ENCODE measurements around the gene ZFHX2. TPM values are rescaled to one million over a fixed set of nuclear protein-coding genes. Genes with fewer than 3 reads are reported as not detected.
A peak's percentile ranks its signal among the peaks of the same experiment; 100 is the strongest.
"Not testable (repeated sequence)": the region's sequence is repeated elsewhere in the genome, so short reads cannot be mapped to it uniquely, and the experiment has no call there.

ZFHX2 gene
- total RNA-seq, 1 donor from 2014 or later: 0.81 TPM

DNA sequence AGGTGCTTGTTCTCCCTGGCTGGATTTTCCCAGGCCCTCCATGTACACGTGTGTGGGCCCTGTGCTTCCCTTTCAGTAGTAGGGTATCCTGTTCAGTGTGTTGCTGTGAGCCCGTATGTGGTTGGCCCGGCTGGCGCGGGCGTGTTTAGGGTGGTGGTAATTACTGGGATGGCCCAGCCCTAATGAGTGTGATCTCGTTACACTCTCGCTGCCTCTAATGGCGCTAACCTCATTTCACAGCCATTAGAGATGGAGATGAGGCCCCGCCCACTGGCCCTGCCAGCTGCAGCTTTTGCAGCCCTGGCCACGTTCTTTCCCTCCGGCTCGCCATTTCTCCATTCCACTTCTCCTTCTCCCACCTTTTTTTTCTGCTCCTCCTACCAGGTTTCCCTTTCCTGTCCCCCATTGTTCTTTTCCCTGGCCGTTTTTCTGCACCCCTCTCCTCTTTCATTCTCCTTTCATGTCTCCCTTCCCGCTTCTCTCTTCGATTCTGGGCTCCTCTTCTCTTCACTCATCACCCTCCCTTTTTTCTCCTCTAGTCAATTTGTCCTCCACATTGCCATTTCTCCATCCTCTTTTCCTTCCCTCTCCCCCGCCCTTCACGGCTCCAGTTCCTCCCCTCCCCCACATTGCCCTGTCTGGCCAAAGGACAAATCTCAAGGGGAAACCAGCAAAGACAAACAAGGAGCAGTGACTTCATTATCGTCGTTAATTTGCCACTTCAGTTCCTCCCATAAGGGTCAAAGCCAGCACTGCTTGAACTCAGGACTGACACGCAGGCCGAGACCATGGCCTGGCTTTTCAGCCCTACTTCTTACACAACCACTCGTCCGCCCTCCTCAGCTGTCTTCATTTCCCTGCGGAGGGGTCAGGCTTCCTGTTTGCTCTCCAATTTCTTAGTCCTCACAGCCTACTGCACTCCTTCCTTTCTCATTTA is 6.8 kb downstream of the ZFHX2 start:
- ATAC-seq (peak; percentile 20), DNase-seq (ENCODE audit: low spot score) (no peak)

DNA sequence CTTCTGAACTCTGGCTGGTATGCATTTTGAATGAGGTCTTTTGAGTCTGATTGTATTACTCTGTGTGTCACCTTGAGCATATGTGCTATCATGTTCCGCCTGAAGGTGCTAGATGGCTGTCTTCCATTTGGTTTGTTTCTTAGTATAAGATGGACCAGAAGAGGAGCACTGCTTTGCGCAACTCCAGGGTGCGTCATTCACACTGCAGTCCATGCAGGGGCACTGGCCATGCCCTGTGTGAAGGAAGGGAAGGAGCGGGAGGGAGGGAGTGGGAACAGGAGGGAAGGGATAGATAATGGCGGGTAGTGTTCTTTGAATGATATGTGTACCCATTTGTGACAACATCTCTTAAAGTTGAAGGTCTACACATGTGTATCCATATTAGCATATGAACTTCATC is 8.2 kb downstream of the ZFHX2 start:
- no peak for ATAC-seq
- no peak for DNase-seq (ENCODE audit: low spot score)

DNA sequence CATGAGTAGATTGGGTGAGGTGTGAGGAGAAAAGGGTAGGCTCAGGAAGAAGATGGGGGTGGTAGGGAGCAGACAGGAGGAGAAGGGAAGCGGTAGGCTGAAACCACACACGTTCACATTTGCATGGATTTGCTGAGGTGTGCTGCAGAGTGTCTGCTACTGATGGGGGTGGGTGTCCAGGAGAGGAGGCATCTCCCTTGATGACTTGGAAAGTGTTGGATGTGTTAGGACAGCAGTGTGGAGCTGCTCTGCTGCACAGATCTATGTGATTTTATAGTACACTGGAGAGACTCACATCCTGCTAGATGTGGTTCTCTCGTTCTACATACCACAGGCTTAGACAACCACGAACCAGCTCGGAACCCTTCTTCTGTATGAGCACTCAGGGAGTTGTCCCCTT is 9.3 kb downstream of the ZFHX2 start:
- DNase-seq (ENCODE audit: low spot score): no peak
- no peak for ATAC-seq

DNA sequence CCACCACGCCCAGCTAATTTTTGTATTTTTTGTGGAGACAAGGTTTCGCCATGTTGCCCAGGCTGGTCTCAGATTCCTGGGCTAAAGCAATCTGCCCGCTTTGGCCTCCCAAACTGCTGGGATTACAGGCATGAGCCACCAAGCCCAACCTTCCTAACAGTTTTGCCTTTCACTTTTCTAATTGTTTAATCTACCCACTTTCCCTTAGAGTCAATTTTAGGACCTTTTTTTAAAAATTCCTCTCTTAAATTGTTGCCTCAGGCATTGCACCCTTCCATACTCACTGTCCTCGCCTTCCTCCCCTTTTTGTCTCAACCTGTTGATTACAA is 11.5 kb downstream of the ZFHX2 start:
- ATAC-seq (no peak), DNase-seq (ENCODE audit: low spot score) (no peak)

DNA sequence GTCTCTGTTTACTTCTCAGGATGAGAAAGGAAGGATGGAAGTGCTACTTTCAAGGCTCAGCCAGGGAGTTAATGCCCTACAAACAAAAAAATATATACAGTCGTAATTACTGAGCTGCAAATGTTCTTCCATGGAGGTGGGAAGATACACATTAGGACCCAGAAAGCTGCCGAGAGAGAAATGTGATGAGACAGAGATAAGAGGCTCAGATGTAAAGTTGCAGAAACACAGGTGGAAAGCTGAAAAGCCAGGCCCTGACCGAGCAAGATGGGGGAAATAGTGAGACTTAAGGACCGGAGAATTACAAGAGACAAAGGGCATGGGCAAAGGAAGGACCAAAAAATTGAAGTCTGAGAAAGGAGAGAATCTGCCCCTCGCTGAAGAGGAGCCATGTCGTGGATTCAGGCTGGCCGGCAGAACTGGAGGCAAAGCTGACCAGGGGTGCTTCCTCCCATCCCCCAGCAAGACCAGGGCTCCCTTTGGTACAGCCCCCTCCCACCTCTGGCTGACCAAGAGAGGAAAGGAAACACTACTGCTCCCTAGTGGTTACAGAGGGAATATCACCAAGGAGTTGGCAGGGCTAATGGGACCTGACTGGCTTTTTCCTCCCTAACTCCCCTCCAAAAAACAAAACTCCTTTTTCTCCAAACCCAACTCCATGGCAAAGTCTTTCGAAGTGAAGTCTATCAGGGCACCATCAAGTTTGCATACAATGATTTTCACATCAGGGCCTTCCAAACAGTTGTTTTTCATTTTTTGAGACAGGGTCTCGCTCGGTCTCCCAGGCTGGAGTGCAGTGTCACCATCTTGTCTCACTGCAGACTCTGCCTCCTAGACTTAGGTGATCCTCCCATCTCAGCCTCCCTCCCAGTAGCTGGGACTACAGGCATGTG is 12.1 kb downstream of the ZFHX2 start:
- no peak for DNase-seq (ENCODE audit: low spot score)

DNA sequence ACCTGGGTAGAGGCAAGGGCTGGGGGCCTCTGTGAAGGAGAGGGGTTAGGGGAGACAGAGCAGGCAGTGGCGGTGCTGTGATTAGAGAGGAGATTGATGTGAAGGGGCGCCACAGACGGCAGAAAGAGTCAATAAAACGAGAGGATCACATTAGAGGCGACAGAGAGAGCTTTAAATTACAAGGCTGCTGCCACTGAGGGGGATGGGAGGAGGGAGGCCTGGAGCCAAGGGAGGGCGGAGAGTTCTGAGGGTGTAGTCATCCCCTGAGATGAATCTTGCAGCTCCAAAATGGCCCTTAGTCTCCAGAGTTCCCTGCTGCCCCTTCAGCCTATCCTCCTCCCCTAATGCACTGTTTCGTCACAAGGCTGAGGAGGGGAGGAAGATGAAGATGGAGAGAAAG is 12.8 kb downstream of the ZFHX2 start:
- no peak for DNase-seq (ENCODE audit: low spot score)
- no peak for ATAC-seq

More for the DNA sequence above, 12.1 kb downstream of the ZFHX2 start:
- ATAC-seq: peak; percentile 90

DNA sequence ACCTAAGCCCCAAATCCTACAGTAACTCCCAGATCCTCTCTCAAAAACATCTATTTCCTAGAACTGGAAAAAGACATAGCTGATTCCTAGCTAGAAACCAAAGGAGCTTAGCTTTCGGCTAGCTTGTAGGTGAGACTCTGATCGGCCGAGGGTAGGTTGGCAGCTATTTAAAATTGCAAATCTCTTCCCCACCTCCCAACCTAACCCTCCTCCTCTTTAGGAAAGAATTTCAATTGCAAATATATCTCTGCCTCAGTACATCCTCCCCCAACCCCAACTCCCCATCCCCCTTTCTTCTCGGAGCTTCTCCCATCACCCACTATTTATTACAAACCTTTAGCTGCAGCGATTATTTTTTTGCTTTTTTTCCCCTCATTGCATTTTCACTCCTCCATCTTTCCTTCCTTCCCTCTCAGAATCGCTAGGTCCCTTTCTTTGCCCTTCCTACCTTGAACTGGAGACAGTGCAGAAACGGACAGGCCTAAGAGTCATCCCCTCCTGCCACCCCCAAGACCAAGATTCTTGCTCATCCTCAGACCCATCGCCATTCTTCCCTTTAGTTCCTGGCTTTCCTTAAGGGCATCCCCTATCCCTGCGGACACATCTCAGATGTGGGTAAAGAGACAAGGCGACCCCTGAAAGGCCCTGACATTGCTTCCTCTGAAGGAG is 13.4 kb downstream of the ZFHX2 start:
- ATAC-seq (no peak), DNase-seq (ENCODE audit: low spot score) (no peak)

DNA sequence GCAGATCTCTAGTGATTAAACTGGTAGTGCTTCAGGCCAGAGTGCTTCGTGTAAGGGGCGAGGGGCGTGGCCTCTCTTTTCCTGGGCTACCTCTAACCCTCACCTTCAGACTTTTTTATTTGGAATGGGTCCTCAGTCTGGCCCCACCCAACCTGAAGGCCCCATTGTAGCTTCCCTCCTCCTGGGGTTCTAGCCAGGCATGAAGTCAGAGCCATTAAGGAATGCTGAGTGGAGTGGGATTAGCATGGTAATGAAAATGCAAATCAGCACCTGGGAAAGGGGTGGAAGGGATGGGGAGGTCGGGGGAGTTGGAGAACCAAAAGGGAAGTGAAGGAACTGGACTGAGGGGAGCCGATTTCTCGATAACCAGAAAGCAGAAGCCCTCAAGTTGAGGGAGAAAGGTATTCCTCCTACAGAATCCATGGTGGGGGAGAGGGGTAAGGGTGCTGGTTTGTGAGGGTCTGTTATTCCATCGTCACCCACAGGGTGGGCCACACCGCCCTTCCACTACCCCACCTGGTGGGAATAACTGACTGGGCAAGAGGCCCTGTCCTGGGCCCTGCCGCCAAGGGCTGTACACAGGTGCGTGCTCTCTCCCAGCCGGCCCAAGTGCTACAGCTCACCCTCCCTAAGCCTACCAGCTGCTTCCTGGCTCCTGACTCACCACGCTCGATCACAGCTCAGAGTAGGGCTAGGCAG is 14.1 kb downstream of the ZFHX2 start:
- no peak for DNase-seq (ENCODE audit: low spot score)
- ATAC-seq: no peak

DNA sequence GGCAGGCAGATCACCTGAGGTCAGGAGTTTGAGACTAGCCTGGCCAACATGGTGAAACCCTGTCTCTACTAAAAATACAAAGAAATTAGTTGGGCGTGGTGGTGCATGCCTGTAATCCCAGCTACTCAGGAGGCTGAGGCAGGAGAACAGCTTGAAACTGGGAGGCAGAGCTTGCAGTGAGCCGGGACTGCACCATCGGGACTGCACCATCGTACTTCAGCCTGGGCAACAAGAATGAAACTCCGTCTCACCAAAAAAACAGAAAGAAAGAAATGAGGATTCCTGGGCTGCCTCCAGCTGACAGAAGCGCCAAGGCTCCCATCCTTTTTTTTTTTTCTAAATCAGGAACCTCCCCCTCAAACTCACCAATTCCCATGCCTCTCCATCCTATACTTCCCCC is 14.7 kb downstream of the ZFHX2 start:
- DNase-seq (ENCODE audit: low spot score); ATAC-seq: not testable (repeated sequence)

DNA sequence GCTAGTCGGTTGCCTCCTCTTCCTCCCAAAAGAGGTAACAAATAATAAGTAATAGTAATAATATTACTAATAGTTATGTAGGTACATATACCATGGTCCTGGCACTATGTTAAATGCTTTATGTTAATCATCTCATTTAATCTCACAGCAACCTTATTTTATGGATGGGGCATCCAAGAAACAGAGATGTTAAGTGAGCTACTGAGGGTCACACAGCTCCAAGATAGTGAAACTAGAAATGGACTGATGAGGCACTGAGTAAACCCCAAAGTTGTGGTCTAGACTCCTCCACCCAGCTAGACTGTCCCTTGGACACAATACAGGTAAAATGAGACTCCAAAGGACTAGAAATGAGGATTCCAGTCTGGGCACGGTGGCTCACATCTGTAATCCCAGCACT is 15.1 kb downstream of the ZFHX2 start:
- ATAC-seq (no peak), DNase-seq (ENCODE audit: low spot score) (no peak)

DNA sequence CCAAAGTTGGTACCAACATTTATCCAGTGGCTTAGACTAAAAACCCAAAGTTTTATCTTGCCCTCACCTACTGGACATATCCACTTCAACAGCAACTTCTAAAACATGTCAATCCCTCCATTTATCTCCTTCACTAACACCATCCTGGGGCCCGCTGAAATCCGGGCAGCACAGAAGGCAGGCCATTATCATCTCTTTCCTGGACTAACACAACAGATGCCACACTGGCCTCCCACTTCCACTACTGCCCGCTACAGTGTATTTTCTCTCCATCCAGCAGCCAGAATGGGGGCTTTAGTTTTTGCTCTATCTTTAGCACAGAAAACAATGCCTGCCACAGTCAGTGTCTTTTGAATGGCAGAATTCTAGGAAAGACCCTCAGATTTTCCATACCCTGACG is 15.6 kb downstream of the ZFHX2 start:
- ATAC-seq (no peak), DNase-seq (ENCODE audit: low spot score) (no peak)

DNA sequence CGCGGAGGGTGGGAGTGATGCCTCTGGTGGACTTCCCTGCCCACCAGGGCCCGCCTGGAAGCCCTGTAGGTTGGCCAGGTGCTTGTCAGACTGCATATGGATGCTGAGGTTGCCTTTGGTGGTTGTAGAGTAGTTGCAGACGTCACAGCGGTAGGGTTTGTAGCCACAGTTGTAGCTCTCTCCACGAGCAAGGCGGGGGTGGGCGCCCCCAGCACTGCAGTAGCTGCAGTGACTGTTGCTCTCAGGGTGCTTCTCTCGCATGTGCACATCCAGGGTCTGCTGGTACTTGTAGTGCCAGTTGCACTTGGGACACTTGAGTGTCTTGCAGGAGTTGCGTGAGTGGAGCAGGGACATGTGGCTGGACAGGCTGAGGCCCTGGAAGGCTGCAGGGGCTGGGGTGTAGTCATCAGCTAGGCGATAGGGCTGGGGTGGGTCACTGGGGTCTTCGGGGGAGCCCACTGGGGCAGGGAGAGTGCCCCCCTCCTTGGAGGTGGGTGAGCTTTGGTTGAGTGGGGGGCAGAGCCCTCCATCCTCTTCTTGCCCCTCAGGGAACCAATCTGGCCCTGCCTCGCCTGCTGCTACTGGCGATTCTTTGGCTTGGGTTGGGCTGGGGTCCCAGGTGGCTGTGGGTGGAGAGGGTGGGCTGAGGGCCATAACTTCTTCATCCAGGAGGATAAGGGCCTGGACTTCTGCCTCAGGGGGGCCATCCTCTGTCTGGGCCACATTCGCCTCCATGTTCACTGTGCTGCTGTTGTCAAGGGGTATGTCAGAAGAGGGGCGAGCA is 17.7 kb downstream of the ZFHX2 start:
- DNase-seq (ENCODE audit: low spot score): no peak
- no peak for ATAC-seq

DNA sequence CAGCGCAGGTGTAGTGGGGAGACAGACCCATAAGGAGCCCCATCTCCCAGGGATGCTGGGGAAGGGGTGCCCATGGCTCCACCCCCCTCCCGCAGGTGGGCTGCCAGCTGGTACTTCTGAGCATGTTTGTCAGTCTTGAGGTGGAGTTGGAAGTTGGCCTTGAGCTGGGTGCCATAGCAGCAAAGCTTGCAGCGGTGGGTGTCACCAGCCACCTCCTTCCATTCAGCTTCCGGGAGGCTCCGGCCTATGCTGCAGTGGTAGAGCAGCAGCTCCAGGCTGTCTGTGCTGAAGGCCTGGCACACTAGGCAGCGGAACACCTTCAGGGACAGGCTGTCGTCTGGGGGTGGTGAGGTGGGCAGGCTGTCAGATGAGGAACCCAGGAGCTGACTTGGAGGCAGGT is 18.9 kb downstream of the ZFHX2 start:
- DNase-seq (ENCODE audit: low spot score): no peak
- ATAC-seq: no peak

DNA sequence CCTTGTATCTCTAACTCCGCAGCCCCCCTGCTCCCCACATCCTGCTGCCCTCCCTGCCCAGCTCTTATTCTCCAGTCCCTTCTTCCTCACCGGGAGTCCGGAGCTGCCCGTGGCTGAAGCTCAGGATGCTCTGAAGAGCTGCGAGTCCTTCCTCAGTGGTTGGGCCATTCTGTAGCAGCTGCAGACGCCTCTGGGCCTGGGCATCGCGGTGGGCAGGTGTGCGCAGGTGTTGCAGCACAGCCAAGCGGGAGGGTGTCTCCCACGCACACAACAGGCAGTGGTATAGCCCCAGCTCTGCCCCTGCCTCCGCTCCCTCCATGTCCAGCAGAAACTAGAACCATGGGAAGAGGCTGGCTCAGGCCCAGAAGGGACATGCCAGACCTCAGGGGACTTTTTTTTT is 20.2 kb downstream of the ZFHX2 start:
- DNase-seq (ENCODE audit: low spot score): no peak
- ATAC-seq: no peak

DNA sequence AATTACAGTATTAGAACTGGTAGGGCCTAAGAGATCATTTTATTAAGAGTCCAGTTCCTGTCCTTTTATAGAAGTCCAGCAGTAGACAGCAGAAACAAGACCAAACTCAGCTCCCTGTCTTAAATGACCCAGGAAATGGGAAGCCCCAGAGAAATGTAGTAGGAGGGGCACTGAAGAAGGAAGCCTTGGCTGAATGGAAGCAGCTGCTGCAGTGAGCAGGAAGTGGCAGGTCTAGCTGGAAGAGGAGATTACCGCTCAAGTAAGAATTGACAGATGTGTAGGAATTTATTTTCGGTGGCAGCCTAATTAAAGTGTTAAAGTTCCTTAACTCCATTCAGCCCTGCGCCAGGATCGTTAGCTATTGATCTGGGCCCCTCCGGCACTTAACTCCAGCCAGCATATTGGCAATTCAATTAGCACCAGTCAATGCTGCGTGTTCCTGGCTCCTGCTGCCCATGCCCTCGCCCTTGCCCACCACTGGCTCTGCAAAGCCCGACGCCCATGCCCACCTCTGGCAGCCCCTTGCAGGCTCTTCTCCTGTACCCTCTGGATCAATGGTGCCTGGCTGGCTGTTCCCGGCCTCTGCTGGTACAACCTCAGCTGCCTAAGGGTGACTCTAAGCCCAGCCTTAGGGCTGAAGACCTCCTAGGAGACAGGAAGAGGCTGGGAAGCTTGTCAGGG is 21.1 kb downstream of the ZFHX2 start:
- ATAC-seq (peak; percentile 23), DNase-seq (ENCODE audit: low spot score) (no peak)

DNA sequence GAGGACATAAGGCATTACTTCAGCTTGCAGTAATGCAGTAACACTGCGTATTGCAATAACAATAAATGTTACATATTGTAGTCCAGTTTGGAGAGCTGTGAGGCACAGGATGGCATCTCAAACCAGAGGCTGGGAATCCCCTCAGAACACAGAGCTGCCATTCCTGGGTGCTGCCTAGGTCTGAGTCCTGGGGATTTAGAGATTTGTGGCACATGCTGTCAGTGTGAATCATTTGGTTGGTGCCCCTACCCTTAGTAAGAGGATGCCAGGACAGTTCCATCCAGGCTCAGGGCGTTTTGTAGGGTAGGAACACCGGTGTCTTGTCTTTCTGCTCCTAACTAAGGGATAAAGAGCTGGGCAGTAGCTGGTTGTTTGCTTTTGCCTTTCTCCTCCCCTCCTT is 22.5 kb downstream of the ZFHX2 start:
- ATAC-seq (no peak), DNase-seq (ENCODE audit: low spot score) (no peak)

DNA sequence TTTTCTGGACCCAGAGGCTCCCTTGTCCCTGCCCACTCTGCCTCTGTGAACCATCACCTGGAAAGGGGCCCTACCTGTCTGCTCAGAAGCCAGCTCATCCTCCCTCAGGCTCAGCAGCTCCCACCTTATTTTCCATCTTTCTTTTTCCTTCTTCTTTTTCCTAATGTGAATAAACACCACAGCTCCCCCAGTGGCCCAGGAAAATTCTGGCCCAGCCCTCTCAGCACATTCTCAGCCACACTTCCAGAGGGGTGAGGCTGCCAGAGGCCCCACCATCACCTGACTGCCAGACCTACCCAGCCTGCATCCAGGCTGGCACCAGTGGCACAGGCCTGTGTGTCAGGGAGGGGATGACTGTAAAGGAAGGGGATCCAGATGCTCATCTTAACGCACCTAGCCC is 23.0 kb downstream of the ZFHX2 start:
- ATAC-seq (no peak), DNase-seq (ENCODE audit: low spot score) (no peak)

DNA sequence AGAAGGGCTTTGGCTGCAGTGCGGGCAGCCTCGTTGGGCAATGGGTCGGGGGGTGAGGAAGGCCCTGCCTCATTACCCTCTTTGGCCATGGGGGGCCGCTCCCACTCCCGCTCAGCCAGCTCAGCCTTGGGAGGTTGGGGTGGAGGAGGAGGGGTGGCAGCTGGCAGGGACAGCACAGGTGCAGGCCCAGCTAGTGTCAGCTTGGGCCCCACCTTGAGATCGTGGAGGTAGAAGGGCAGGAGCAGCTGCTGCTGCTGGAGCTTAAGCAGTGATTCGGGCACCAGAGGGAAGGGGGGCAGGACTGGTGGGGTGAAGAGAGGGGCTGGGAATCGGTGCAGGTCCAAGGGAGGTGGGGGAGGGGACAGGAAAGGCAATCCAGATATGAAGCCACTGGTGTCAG is 26.0 kb downstream of the ZFHX2 start:
- DNase-seq (ENCODE audit: low spot score): no peak
- no peak for ATAC-seq

DNA sequence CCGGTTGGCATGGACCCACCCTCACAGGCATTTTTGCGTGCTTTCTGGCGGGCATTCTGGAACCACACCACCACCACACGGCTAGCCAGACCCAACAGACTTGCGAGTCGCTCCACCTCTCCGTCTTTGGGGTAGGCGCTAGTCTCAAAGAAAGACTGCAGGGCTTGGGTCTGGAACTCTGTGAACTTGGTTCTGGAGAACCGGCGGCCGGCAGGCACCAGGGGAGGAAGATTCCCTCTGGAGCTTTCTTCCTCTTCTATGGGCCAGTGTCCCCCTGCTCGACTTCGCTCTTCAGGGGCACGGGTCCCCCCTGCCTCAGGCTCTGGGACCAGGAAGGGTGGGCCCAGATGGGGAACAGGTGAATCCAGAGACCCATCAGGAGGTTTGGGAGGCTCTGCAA is 26.6 kb downstream of the ZFHX2 start:
- DNase-seq (ENCODE audit: low spot score) (no peak), ATAC-seq (no peak)
